Measurements from ENCODE around the gene EGR2. TPM values are rescaled to one million over a fixed set of nuclear protein-coding genes. Genes with fewer than 3 reads are reported as not detected.
"Not testable (repeated sequence)": the region's sequence is repeated elsewhere in the genome, so short reads cannot be mapped to it uniquely, and the experiment has no call there.

EGR2 gene
- total and polyA plus RNA-seq, 2 donors (not counting 3 experiments of a cell fraction or from before 2014, with no cell fraction given), result 0.46 to 0.47 TPM

DNA sequence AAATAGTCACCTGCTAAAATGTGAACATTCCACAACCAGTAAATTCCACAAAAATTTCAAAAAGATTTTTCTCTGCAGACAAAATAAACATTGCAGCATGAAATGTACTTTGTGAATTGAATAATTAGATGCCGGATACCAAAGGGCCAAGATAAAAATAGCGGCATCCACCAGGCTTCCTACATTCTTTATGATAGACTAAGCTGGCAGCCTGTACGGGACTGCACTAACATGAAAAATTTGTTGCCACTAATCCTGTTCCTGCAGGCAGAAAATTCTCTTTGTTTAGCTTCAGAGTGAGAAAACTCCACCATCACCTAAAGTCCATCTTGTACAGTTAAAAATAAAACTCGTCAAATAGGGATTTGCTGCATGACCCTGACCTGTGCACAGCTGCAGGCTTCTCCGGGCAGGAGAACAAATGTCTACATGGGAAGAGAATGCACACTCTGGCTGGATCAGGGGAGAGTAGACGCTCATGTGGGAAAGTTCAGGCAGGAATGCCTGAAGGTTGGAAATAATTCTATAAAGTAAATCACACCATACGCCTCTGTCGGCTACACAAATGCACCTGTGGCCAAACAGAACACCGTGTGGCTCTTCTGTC lies 27.2 kb downstream of the EGR2 start:
- Histone ChIP-seq H3K4me3 (replicated peaks in 1 of 3; ENCODE audit: insufficient read depth in 1 of 3, low read depth in 1 of 3, low read length in 3 of 3) (no peak overlapping the region), H3K36me3 (ENCODE audit: control insufficient read depth in 2 of 2, extremely low read depth in 1 of 2, insufficient read depth in 2 of 2, low read length in 2 of 2) (no peaks in the 10 kb centered on the region), H3K27me3 (ENCODE audit: control insufficient read depth in 2 of 2, insufficient read depth in 2 of 2, low read length in 2 of 2) (peaks cover 0 to 7% of the 10 kb centered on the region in 2 experiments), H4K20me1 (replicated peaks; ENCODE audit: control insufficient read depth, extremely low read depth, insufficient read depth, low read length) (no peaks in the 10 kb centered on the region), H3K9ac (replicated peaks; ENCODE audit: extremely low read depth, insufficient read depth, low read length) (no peak overlapping the region), H3K9me3 (replicated peaks; ENCODE audit: control insufficient read depth, insufficient read depth, low read length) (no peaks in the 10 kb centered on the region), H3K4me2 (ENCODE audit: insufficient read depth, low read length) (no peak overlapping the region), H3K9me1 (replicated peaks; ENCODE audit: control insufficient read depth, extremely low read depth, insufficient read depth, low read length) (no peaks in the 10 kb centered on the region), H3K27ac (ENCODE audit: insufficient read depth, low read depth, low read length) (no peak overlapping the region), H2AFZ (ENCODE audit: low read depth, low read length) (no peak overlapping the region), H3K79me2 (ENCODE audit: control insufficient read depth, insufficient read depth, low read length) (no peaks in the 10 kb centered on the region), H3K4me1 (ENCODE audit: control insufficient read depth, extremely low read depth, insufficient read depth, low read length) (no peaks in the 10 kb centered on the region)
- dilution Hi-C loops (cut with MboI; ENCODE audit: extremely low pct_ligation_motif_present, low sequenced_read_pairs) (no loop called here), intact Hi-C loops (cut with micrococcal nuclease) (no loop called here)
- TF ChIP-seq GATA2 (IDR thresholded peaks at IDR 0.05; ENCODE audit: insufficient read depth, insufficient read length, low read depth, low read length), result no peak
- TF ChIP-seq POLR2AphosphoS5 (IDR thresholded peaks at IDR 0.05; ENCODE audit: insufficient read depth, low read depth, low read length), result no peak
- TF ChIP-seq MYC (IDR thresholded peaks at IDR 0.05; ENCODE audit: low read depth, low read length), result no peak
- TF ChIP-seq, protein P1, sequence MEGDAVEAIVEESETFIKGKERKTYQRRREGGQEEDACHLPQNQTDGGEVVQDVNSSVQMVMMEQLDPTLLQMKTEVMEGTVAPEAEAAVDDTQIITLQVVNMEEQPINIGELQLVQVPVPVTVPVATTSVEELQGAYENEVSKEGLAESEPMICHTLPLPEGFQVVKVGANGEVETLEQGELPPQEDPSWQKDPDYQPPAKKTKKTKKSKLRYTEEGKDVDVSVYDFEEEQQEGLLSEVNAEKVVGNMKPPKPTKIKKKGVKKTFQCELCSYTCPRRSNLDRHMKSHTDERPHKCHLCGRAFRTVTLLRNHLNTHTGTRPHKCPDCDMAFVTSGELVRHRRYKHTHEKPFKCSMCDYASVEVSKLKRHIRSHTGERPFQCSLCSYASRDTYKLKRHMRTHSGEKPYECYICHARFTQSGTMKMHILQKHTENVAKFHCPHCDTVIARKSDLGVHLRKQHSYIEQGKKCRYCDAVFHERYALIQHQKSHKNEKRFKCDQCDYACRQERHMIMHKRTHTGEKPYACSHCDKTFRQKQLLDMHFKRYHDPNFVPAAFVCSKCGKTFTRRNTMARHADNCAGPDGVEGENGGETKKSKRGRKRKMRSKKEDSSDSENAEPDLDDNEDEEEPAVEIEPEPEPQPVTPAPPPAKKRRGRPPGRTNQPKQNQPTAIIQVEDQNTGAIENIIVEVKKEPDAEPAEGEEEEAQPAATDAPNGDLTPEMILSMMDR (IDR thresholded peaks at IDR 0.05; ENCODE audit: extremely low read depth in 1 of 2, insufficient read depth in 1 of 2, low read depth in 1 of 2, low read length in 2 of 2), result no peak
- no peak for TF ChIP-seq JUN (IDR thresholded peaks at IDR 0.05; ENCODE audit: borderline replicate concordance, insufficient read depth, insufficient read length, low read depth)
- no peak for TF ChIP-seq POLR2A (IDR thresholded peaks at IDR 0.05; ENCODE audit: low read depth, low read length)
- no peak for TF ChIP-seq FOS (IDR thresholded peaks at IDR 0.05; ENCODE audit: borderline replicate concordance, insufficient read depth, low read length)
- TF ChIP-seq, protein P2, sequence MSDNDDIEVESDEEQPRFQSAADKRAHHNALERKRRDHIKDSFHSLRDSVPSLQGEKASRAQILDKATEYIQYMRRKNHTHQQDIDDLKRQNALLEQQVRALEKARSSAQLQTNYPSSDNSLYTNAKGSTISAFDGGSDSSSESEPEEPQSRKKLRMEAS (IDR thresholded peaks at IDR 0.05; ENCODE audit: insufficient read depth, insufficient read length), result no peak
- TF ChIP-seq EZH2 (IDR thresholded peaks at IDR 0.05; ENCODE audit: borderline replicate concordance, low read depth, low read length, severe bottlenecking), result no peak
- FAIRE-seq (no peak), DNase-seq (ENCODE audit: low read depth, low spot score) (no peak)
- ChIA-PET CTCF (interaction anchor here (1.5 kb wide), 1 partner anchor 18 kb away, joined by 3 read pairs; no protein-coding TSS in a partner anchor), POLR2A (no interaction called here)
- no TSS peak for BruUV-seq (replicated peaks)

DNA sequence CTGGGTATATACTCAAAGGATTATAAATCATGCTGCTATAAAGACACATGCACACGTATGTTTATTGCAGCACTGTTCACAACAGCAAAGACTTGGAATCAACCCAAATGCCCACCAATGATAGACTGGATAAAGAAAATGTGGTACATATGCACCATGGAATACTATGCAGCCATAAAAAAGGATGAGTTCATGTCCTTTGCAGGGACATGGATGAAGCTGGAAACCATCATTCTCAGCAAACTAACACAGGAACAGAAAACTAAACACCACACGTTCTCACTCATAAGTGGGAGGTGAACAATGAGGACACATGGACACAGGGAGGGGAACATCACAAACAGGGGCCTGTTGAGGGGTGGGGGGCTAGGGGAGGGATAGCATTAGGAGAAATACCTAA lies 27.9 kb downstream of the EGR2 start:
- H3K9me3 ChIP-seq (replicated peaks; ENCODE audit: control insufficient read depth, insufficient read depth, low read length); H3K79me2 ChIP-seq (ENCODE audit: control insufficient read depth, insufficient read depth, low read length); H3K9me1 ChIP-seq (replicated peaks; ENCODE audit: control insufficient read depth, extremely low read depth, insufficient read depth, low read length); H3K36me3 ChIP-seq (ENCODE audit: control insufficient read depth in 2 of 2, extremely low read depth in 1 of 2, insufficient read depth in 2 of 2, low read length in 2 of 2); H3K4me2 ChIP-seq (ENCODE audit: insufficient read depth, low read length); DNase-seq (ENCODE audit: low read depth, low spot score); H3K4me1 ChIP-seq (ENCODE audit: control insufficient read depth, extremely low read depth, insufficient read depth, low read length); intact Hi-C loops (cut with micrococcal nuclease); BruUV-seq (replicated peaks); H3K4me3 ChIP-seq (replicated peaks in 1 of 3; ENCODE audit: insufficient read depth in 1 of 3, low read depth in 1 of 3, low read length in 3 of 3); H4K20me1 ChIP-seq (replicated peaks; ENCODE audit: control insufficient read depth, extremely low read depth, insufficient read depth, low read length); H3K27ac ChIP-seq (ENCODE audit: insufficient read depth, low read depth, low read length); H2AFZ ChIP-seq (ENCODE audit: low read depth, low read length); H3K9ac ChIP-seq (replicated peaks; ENCODE audit: extremely low read depth, insufficient read depth, low read length); POLR2A ChIA-PET; FAIRE-seq; dilution Hi-C loops (cut with MboI; ENCODE audit: extremely low pct_ligation_motif_present, low sequenced_read_pairs); H3K27me3 ChIP-seq (ENCODE audit: control insufficient read depth in 2 of 2, insufficient read depth in 2 of 2, low read length in 2 of 2): not testable (repeated sequence)
- CTCF ChIA-PET, result interaction anchor here (1.5 kb wide), 1 partner anchor 17 kb away, joined by 3 read pairs; no protein-coding TSS in a partner anchor

DNA sequence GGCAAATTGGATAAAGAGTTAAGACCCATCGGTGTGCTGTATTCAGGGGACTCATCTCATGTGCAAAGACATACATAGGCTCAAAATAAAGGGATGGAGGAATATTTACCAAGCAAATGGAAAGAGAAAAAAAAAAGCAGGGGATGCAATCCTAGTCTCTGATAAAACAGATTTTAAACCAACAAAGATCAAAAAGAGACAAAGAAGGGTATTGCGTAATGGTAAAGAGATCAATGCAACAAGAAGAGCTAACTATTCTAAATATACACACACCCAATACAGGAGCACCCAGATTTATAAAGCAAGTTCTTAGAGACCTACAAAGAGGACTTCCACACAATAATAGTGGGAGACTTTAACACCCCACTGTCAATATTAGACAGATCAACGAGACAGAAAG lies 31.6 kb downstream of the EGR2 start:
- H3K4me3 ChIP-seq (replicated peaks in 1 of 3; ENCODE audit: insufficient read depth in 1 of 3, low read depth in 1 of 3, low read length in 3 of 3); H3K79me2 ChIP-seq (ENCODE audit: control insufficient read depth, insufficient read depth, low read length); DNase-seq (ENCODE audit: low read depth, low spot score); H4K20me1 ChIP-seq (replicated peaks; ENCODE audit: control insufficient read depth, extremely low read depth, insufficient read depth, low read length); BruUV-seq (replicated peaks); POLR2A ChIA-PET; dilution Hi-C loops (cut with MboI; ENCODE audit: extremely low pct_ligation_motif_present, low sequenced_read_pairs); H3K4me2 ChIP-seq (ENCODE audit: insufficient read depth, low read length); H3K36me3 ChIP-seq (ENCODE audit: control insufficient read depth in 2 of 2, extremely low read depth in 1 of 2, insufficient read depth in 2 of 2, low read length in 2 of 2); H3K4me1 ChIP-seq (ENCODE audit: control insufficient read depth, extremely low read depth, insufficient read depth, low read length); H3K27me3 ChIP-seq (ENCODE audit: control insufficient read depth in 2 of 2, insufficient read depth in 2 of 2, low read length in 2 of 2); intact Hi-C loops (cut with micrococcal nuclease); FAIRE-seq; H2AFZ ChIP-seq (ENCODE audit: low read depth, low read length); H3K9me3 ChIP-seq (replicated peaks; ENCODE audit: control insufficient read depth, insufficient read depth, low read length); H3K27ac ChIP-seq (ENCODE audit: insufficient read depth, low read depth, low read length); H3K9ac ChIP-seq (replicated peaks; ENCODE audit: extremely low read depth, insufficient read depth, low read length); H3K9me1 ChIP-seq (replicated peaks; ENCODE audit: control insufficient read depth, extremely low read depth, insufficient read depth, low read length): not testable (repeated sequence)
- CTCF ChIA-PET, result interaction anchor here (1.3 kb wide), 1 partner anchor 34 kb away, joined by 3 read pairs; no protein-coding TSS in a partner anchor
